Measurements from ENCODE around the gene SEC14L3. TPM values are rescaled to one million over a fixed set of nuclear protein-coding genes. Genes with fewer than 3 reads are reported as not detected.
A peak's percentile ranks its signal among the peaks of the same experiment; 100 is the strongest.

Gene SEC14L3
- total RNA-seq, 1 experiment from 2014 or later, result not detected

- H3K36me3 ChIP-seq (ENCODE audit: control insufficient read depth, insufficient read depth, low read length), result 0 out of 2 replicates have a peak, but pooled peaks cover 4% of the 10 kb centered on the region
- intact Hi-C loops (cut with micrococcal nuclease; ENCODE audit: unreplicated experiment), result no loop called here
- TSS peak; percentile 55 for BruUV-seq (replicated peaks)
- TF ChIP-seq CTCF (IDR thresholded peaks at IDR 0.05) (no peak), TCF7L2 (IDR thresholded peaks at IDR 0.05; ENCODE audit: low read depth, low read length) (no peak), SIN3A (IDR thresholded peaks at IDR 0.05; ENCODE audit: borderline replicate concordance, insufficient read depth, low read depth, low read length) (no peak), REST (IDR thresholded peaks at IDR 0.05; ENCODE audit: insufficient read depth in 1 of 2, low read depth in 2 of 2, low read length in 1 of 2) (no peak), POLR2AphosphoS5 (IDR thresholded peaks at IDR 0.05; ENCODE audit: low read depth, low read length) (no peak)
- H3K9me3 ChIP-seq (ENCODE audit: control insufficient read depth, insufficient read depth, low read depth, low read length), result no peaks in the 10 kb centered on the region
- H3K4me1 ChIP-seq (ENCODE audit: control insufficient read depth, insufficient read depth, low read length), result no peaks in the 10 kb centered on the region
- CTCF ChIA-PET, result interaction anchor here (0.7 kb wide), 1 partner anchor 199 kb away, joined by 3 read pairs; no protein-coding TSS in a partner anchor
- no peaks in the 10 kb centered on the region for H3K27me3 ChIP-seq (ENCODE audit: control insufficient read depth, insufficient read depth, low read length)
- H3K4me3 ChIP-seq (ENCODE audit: low read depth in 2 of 2, low read length in 2 of 2), result no peak overlapping the region
- in situ Hi-C loops (cut with HindIII; ENCODE audit: low pct_unique_long_range_greater_than_20kb, low sequenced_read_pairs), result no loop called here
- no peak overlapping the region for H3K27ac ChIP-seq (ENCODE audit: low read length)
- POLR2A ChIA-PET, result interaction anchor here (0.7 kb wide), 2 partner anchors 10 to 182 kb away, joined by 4 read pairs; no protein-coding TSS in a partner anchor
- ATAC-seq (no peak), DNase-seq (ENCODE audit: low read depth, low spot score) (no peak)
These were observed 58.8 kb downstream of the SEC14L3 start for GRCh38 chr22:30413001-30413400.

GRCh38 chr22:30411780-30412179 is 60.0 kb downstream of the SEC14L3 start:
- no peak overlapping the region for H3K4me3 ChIP-seq (ENCODE audit: low read depth in 2 of 2, low read length in 2 of 2)
- no TSS peak for BruUV-seq (replicated peaks)
- H3K27ac ChIP-seq (ENCODE audit: low read length), result no peak overlapping the region
- no peaks in the 10 kb centered on the region for H3K9me3 ChIP-seq (ENCODE audit: control insufficient read depth, insufficient read depth, low read depth, low read length)
- H3K27me3 ChIP-seq (ENCODE audit: control insufficient read depth, insufficient read depth, low read length), result no peaks in the 10 kb centered on the region
- in situ Hi-C loops (cut with HindIII; ENCODE audit: low pct_unique_long_range_greater_than_20kb, low sequenced_read_pairs) (no loop called here), intact Hi-C loops (cut with micrococcal nuclease; ENCODE audit: unreplicated experiment) (no loop called here)
- ATAC-seq (0 out of 2 replicates have a peak, but pooled peaks have one; percentile 39), DNase-seq (ENCODE audit: low read depth, low spot score) (no peak)
- no peaks in the 10 kb centered on the region for H3K36me3 ChIP-seq (ENCODE audit: control insufficient read depth, insufficient read depth, low read length)
- CTCF ChIA-PET, result no interaction called here
- H3K4me1 ChIP-seq (ENCODE audit: control insufficient read depth, insufficient read depth, low read length), result no peaks in the 10 kb centered on the region
- POLR2A ChIA-PET, result interaction anchor here (1.1 kb wide), 1 partner anchor 12 kb away, joined by 5 read pairs; no protein-coding TSS in a partner anchor
- TF ChIP-seq REST (IDR thresholded peaks at IDR 0.05; ENCODE audit: insufficient read depth in 1 of 2, low read depth in 2 of 2, low read length in 1 of 2), result no peak
- no peak for TF ChIP-seq TCF7L2 (IDR thresholded peaks at IDR 0.05; ENCODE audit: low read depth, low read length)
- no peak for TF ChIP-seq SIN3A (IDR thresholded peaks at IDR 0.05; ENCODE audit: borderline replicate concordance, insufficient read depth, low read depth, low read length)
- TF ChIP-seq POLR2AphosphoS5 (IDR thresholded peaks at IDR 0.05; ENCODE audit: low read depth, low read length), result no peak
- no peak for TF ChIP-seq CTCF (IDR thresholded peaks at IDR 0.05)
